Peyer's patch (tissue), 4 donors: Measurements from ENCODE around the gene PDE4D. TPM values are rescaled to one million over a fixed set of nuclear protein-coding genes. Genes with fewer than 3 reads are reported as not detected.

Experiments used
- DNase-seq, 3 donors: peaks; one replicate each; pipeline ENCODE4 v3.0.0-alpha.2; 2017 to 2019
- H3K27ac ChIP-seq, 4 donors: fragments of 200-600 bp; sonication (generic); one replicate each; pipeline ENCODE4 v1.5.1; 2016 to 2019
- H3K27me3 ChIP-seq, 2 donors: fragments of 200-600 bp; sonication (generic); one replicate each; pipeline ENCODE4 v1.5.1; 2019
- H3K36me3 ChIP-seq, 3 donors: fragments of 200-600 bp; sonication (generic); one replicate each; pipeline ENCODE4 v1.5.1; 2016 to 2019
- H3K4me1 ChIP-seq, 4 donors: fragments of 200-600 bp; sonication (generic); one replicate each; pipeline ENCODE4 v1.5.1; 2016 to 2019
- H3K4me3 ChIP-seq, 4 donors: fragments of 200-600 bp; sonication (generic); 1 replicate in 3 of 4; 2 replicates in 1 of 4; pipeline ENCODE4 v1.5.1; 2016 to 2019; ENCODE audit warnings: mild to moderate bottlenecking in 1 of 4
- H3K9me3 ChIP-seq, 4 donors: fragments of 200-600 bp; sonication (generic); one replicate each; pipeline ENCODE4 v1.5.1; 2016 to 2019; ENCODE audit warnings: mild to moderate bottlenecking in 1 of 4
- POLR2A ChIP-seq, 2 donors: fragments of 450-650 bp; IDR thresholded peaks; one replicate each; pipeline ENCODE4 v1.5.1; 2017; ENCODE audit warnings: antibody characterized with exemption in 2 of 2, mild to moderate bottlenecking in 2 of 2, moderate library complexity in 2 of 2
- total RNA-seq, 4 donors: library from RNA; depleted of rRNA; stranded (reverse); fragments of >200 nt; gene quantifications; one replicate each; pipeline ENCODE4 v1.1.0, GENCODE V29; 2016
- TF ChIP-seq, protein P1 (sequence below), 6 experiments: fragments of 450-650 bp in 4 of 6; fragments of 200-600 bp in 2 of 6; sonication (generic) in 1 of 6; IDR thresholded peaks; one replicate each; pipeline ENCODE4 v1.5.1; 2017 to 2019; ENCODE audit warnings: antibody characterized with exemption in 6 of 6, mild to moderate bottlenecking in 3 of 6, moderate library complexity in 1 of 6

The PDE4D gene
- total RNA-seq, 4 donors from 2014 or later, result 19.8 to 89.1 (median 43.9) TPM

DNA sequence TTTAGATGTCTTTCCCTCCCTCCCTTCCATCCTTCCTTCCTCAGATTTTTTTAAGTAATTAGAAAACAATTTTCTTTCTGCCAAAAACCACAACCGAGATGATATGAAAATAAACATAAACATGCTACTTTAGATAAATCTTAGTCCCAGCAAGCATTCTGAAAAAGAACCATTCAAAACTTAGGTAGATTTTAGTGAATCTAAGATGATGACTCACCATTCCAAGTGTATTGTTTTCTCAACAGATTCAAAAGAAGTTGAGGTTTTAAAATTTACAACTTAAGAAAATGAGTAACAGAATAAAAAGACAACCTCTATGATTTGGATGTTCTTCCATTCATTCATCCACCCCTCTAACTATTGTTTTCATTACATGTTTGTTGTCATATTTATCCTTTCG, 465.1 kb downstream of the PDE4D start:
- no peak overlapping the region for H3K4me3 ChIP-seq
- H3K27me3 ChIP-seq, result no peaks in the 10 kb centered on the region
- no peak for DNase-seq

DNA sequence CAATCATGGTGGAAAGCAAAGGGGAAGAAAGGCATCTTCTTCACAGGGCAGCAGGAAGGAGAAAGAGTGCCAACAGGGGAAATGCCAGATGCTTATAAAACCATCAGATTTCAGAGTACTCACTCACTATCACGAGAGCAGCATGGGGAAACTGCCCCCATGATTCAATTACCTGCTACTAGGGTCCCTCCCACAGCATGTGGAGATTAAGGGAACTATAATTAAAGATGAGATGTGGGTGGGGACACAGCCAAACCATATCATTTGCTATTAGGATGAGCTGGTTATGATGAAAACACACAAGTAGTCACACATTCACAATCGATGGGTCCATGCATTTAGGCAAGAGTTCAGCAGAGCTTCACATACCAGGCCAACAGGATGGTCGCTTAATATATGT, 469.0 kb downstream of the PDE4D start:
- H3K27ac ChIP-seq, result no peak overlapping the region
- no peak for TF ChIP-seq POLR2A (IDR thresholded peaks at IDR 0.05)
- TF ChIP-seq, protein P1, sequence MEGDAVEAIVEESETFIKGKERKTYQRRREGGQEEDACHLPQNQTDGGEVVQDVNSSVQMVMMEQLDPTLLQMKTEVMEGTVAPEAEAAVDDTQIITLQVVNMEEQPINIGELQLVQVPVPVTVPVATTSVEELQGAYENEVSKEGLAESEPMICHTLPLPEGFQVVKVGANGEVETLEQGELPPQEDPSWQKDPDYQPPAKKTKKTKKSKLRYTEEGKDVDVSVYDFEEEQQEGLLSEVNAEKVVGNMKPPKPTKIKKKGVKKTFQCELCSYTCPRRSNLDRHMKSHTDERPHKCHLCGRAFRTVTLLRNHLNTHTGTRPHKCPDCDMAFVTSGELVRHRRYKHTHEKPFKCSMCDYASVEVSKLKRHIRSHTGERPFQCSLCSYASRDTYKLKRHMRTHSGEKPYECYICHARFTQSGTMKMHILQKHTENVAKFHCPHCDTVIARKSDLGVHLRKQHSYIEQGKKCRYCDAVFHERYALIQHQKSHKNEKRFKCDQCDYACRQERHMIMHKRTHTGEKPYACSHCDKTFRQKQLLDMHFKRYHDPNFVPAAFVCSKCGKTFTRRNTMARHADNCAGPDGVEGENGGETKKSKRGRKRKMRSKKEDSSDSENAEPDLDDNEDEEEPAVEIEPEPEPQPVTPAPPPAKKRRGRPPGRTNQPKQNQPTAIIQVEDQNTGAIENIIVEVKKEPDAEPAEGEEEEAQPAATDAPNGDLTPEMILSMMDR (IDR thresholded peaks at IDR 0.05), result no peak
- H3K4me3 ChIP-seq, result no peak overlapping the region
- DNase-seq, result no peak
- no peaks in the 10 kb centered on the region for H3K36me3 ChIP-seq
- H3K27me3 ChIP-seq, result no peaks in the 10 kb centered on the region
- no peaks in the 10 kb centered on the region for H3K9me3 ChIP-seq
- peaks cover 0 to 3% (median 0%) of the 10 kb centered on the region in 4 donors for H3K4me1 ChIP-seq

More for the DNA sequence above, 465.1 kb downstream of the PDE4D start:
- TF ChIP-seq POLR2A (IDR thresholded peaks at IDR 0.05), result no peak
- TF ChIP-seq, protein P1 (IDR thresholded peaks at IDR 0.05), result no peak
- Histone ChIP-seq H3K9me3 (no peaks in the 10 kb centered on the region), H3K4me1 (no peaks in the 10 kb centered on the region), H3K27ac (no peak overlapping the region), H3K36me3 (no peaks in the 10 kb centered on the region)

DNA sequence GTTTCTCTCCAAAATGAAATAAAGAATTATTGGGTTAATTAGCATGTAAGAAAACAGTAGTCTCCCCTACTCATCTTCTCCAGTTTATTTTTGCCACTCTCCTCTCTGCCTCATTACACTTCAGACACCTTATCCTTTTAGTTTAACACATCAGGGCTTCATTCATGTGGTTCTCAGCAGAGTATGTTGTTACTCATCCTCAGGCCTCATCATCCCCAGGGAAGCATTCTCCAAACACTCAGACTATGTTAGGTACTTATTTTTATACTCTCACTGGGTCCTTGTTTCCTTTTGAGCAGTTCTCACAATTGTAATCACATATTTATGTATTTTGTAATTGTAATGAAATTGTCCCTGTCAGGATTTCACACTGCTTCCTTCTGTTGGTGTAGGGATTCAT, 470.5 kb downstream of the PDE4D start:
- Histone ChIP-seq H3K36me3 (no peaks in the 10 kb centered on the region), H3K4me3 (no peak overlapping the region), H3K9me3 (no peaks in the 10 kb centered on the region), H3K4me1 (peaks cover 0 to 15% (median 0%) of the 10 kb centered on the region in 4 donors), H3K27me3 (no peaks in the 10 kb centered on the region), H3K27ac (no peak overlapping the region)
- no peak for DNase-seq
- TF ChIP-seq, protein P1 (IDR thresholded peaks at IDR 0.05), result no peak
- no peak for TF ChIP-seq POLR2A (IDR thresholded peaks at IDR 0.05)

DNA sequence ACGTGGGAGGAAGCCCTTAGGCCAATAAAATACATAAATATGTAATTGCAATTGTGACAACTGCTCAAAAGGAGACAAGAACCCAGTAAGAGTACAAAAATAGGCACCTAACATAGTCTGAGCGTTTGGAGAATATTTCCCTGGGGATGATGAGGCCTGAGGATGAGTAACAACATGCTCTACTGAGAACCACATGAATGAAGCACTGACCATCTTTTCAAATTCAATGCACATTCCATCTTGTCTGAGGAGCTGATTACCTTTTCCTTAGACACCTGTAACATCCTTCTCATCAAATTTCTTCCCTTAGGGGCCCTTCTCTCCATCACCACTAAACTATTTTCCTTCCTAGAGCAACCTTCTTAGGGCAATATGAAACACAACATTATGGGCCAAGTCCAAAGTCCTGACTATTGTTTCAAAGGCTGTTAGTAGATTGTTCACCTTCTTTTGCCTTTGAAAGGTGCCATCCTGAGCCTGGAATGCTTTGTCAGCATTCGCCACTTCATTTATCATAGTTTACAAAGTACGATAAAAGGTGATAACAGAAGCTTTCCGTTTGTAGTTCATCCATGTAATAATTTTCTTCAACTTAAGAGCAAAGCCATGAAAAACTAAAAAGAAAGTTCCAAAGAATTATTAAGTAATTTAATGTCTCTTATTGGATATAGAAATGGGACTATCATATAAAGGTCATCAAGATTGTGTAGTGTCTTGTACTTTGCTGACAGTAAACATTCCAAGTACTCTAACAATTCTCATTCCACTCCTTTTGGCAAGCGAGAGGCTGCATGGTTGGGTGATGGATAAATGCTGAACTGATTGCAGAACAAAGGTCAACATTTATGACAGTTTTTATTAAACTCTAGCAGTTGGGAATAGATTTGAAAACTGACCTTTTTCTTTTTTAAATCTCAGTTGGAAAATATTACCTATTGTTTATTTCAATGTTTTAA, 471.3 kb downstream of the PDE4D start:
- no peaks in the 10 kb centered on the region for H3K27me3 ChIP-seq
- peaks cover 0 to 22% (median 0%) of the 10 kb centered on the region in 4 donors for H3K4me1 ChIP-seq
- H3K9me3 ChIP-seq, result no peaks in the 10 kb centered on the region
- TF ChIP-seq POLR2A (IDR thresholded peaks at IDR 0.05), result no peak
- TF ChIP-seq, protein P1 (IDR thresholded peaks at IDR 0.05), result peak in 1 of 6 experiments; percentile 27
- H3K4me3 ChIP-seq, result no peak overlapping the region
- peak in 1 of 3 donors; percentile 64 for DNase-seq
- H3K27ac ChIP-seq, result peak overlapping the region in 1 of 4 donors; percentile 14
- H3K36me3 ChIP-seq, result no peaks in the 10 kb centered on the region

DNA sequence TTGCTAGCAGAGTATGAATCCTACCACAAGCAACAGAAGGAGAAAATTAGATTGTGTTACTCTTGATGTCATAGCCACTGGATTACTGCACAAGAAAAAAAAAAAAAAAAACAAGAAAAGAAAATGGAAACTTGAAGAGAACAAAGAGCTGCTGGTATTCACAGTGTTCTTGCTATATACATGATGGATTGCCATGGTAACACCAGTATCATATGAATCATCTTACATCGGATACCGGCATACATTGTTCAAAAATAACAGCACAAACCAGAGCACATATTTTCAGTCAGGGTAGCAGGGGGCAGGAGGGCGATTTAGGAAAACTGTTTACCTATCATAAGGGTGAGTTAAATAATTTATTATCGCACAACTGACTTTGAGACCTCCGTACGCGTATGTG, 472.9 kb downstream of the PDE4D start:
- no peak for DNase-seq
- no peak for TF ChIP-seq POLR2A (IDR thresholded peaks at IDR 0.05)
- TF ChIP-seq, protein P1 (IDR thresholded peaks at IDR 0.05), result no peak
- Histone ChIP-seq H3K9me3 (no peaks in the 10 kb centered on the region), H3K27me3 (no peaks in the 10 kb centered on the region), H3K27ac (no peak overlapping the region), H3K4me3 (no peak overlapping the region), H3K36me3 (no peaks in the 10 kb centered on the region), H3K4me1 (peaks cover 0 to 24% (median 0%) of the 10 kb centered on the region in 4 donors)
